UCSD-AML1 (cell line): ENCODE data around the gene PDAP1.

ENCODE experiments used
- DNase-seq: peaks from one replicate; lab custom pipeline; 2025; ENCODE audit not compliant: unreplicated experiment; lab: John Stamatoyannopoulos, UW

Gene PDAP1

DNA sequence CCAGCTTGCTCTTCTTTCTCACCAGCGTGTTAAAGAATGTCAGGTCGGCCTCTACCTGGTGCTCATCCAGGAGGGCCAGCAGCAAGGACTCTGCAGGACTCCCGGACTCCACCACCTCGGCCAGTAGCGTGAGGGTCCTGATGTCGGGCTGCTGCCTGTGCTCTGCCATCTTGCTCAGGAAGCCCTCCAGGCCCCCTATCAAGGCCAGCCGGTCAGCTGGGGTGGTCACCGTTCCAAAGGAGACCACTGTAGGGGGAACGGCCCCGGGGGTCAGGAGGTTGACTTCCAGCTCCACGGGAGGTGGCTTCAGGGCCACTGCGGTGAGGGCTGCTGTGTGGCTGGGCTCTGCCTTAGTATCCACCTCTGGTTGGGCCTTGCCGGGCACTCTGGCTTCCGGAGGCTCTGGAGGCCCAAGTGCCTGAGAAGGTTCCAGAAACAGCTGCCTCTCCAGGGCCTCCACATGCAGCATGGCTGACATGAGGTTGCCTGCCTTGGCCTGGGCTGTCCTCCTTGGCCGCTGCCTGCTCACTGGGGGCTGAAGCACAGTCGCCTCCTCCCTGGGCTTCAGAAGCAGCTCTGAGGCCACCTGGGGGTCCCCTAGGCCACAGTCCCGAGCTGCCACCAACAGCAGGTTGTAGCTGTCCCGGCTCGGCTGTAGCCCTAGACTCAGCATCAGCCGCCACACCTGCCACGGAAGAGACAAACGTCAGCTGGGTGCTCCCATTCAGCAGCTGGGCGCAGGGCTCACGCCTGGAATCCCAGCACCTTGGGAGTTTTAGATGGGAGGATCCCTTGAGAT, 16.7 kb upstream of the PDAP1 start:
- DNase-seq, result no peak

DNA sequence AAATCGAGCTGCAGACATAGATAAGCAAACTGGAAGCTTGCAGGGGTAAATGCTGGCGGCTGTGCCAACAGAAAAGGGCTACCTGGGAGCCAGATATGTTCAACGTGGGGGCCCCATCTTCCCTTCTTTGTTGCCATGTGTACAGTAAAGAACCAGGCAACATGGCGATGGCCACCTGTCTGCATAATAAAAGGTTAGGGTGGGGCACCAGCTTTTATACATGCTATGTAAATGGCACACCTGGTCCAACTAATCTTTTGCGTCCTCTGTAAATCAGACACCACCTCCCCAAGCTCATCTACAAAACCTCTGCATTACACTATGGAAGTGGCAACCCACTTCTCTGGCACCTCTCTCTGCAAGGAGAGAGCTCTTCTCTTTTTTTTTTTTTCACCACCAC, 14.2 kb upstream of the PDAP1 start:
- no peak for DNase-seq

DNA sequence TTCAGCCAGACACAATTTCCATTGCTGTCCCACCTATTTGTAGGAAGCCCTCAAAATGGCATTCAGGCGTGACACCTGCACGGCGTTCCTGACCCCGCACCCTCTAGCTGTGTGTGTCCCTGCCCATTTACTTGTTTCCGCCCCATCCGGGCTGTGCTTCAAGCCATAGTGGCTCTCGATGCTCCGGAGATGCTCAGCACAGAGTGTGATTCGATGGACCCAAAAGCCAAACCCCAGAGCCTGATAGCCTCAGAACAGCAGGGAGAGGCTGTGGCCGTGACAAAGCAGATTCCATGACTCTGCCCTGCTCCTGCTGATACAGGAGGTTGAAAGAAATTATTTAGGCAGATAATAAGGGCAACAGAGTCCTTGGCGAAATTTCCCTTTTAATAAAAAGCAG, 13.8 kb upstream of the PDAP1 start:
- DNase-seq, result no peak

- DNase-seq, result no peak
These were observed 12.6 kb upstream of the PDAP1 start for GRCh38 chr7:99420986-99421385.

DNA sequence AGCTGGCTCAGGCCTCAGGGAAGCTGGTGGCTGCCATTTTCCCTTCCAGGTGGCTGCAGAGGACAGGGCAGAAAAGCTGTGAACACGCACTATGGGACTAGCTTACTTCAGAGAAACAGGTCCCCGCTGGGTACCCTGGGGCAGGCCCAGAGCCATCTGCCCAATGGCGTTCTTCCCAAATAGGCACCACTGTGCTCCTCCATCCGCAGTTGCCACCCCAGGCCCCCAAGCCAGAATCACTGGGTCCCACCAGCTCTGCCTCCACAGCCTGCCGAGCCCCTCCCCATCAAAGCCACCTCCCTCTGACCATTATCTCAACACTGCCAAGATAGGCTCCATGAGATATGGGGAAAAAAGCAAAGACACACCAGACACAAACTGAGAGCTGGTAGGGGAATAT, 11.8 kb upstream of the PDAP1 start:
- DNase-seq, result no peak

DNA sequence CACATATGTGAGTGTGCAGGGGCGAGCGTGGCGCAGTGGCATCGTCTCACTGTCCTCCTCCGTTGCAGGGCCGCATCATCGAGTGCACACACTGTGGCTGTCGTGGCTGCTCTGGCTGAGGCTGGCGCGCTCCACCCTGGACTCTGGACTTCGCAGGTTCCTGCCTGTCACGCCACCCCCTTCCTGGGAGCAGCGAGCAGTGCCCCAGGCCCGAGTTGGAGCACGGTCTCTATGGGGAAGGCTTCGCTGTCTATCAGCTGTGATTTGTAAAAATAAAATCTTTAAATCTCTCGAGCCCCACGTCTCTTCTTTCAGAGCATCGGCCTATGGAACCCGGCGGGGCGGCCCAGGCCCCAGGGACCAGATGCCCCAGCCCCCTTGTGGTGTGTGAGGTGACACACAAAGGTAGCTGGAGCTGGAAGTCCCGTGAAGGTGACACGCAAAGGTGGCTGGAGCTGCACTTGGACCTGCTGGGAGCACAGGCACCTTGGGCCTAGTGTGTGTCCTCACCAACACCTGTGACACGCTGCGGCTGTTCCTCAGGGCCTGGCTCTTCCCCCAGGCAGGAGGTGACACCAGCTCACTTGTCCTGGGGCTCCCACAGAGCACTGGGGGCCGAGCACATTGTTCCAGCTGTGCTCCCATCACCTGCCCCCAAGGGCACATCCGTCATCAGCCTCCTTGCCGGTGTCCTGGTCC, 11.1 kb upstream of the PDAP1 start:
- DNase-seq, result no peak

GRCh38 chr7:99418260-99418659, 9.9 kb upstream of the PDAP1 start:
- no peak for DNase-seq

GRCh38 chr7:99415513-99416127, 7.2 kb upstream of the PDAP1 start:
- DNase-seq, result peak; percentile 16

DNA sequence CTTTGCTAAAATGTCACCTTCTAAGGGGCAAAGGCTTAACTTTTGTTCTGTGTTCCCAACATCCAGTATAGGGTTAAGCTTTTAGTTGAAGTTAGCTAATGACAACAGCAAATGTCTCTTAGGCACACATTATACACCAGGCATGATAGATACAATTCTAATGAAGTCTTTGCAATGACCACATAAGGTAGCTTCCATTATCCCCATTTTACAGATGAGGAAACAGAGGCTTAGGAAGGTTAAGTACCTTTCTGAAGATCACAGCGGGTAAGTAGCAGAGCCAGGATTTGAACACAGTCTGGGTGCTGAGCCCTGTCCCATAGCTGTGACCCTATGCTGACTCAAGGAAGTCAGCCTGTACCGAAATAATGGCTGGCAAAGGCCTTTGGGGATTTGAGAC, 2.2 kb upstream of the PDAP1 start:
- no peak for DNase-seq

DNA sequence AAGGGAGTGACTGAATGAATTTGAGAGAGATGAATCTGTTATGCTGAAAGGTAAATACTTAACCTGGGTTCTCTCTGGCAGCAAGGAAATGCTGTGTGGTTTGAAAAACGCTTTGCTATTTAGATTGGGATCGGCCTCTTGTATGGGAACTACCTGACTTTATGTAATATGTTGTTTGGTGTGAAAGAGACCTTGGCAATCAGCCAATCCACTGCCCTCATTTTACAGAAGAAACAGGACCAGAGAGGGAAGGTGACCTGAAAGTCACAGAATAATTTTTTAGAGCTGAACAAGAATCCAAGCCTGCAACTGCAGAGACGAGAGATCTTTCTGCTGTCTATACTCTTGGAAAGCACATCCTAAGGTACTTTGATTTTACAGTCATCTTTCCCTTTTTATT, 1.4 kb upstream of the PDAP1 start:
- no peak for DNase-seq

GRCh38 chr7:99409192-99409572, 785 bp upstream of the PDAP1 start:
- no peak for DNase-seq

DNA sequence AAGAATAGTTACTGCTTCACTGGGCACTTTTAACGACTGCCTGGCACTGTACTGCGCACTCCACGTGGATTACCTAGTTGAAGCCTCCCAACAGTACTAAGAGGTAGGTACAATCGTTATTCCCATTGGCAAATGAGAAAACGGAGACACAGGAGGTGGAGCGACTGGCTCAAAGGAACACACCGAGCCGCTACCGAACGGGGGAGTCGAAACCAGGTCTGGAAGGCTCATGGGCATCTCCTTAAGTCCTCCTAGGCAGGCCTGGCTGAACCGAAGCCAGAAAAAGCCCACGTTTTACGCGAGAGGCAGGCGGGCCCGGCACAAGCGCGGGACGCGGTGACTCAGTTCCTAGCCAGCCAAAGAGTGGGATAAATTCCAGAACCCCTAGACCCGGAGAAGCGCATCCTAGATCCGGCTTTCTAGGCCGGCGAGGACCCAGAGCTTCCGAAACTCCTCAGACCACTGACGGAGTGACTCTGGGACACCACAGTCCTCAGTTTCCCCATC, 472 bp downstream of the PDAP1 start:
- peak; percentile 26 for DNase-seq

DNA sequence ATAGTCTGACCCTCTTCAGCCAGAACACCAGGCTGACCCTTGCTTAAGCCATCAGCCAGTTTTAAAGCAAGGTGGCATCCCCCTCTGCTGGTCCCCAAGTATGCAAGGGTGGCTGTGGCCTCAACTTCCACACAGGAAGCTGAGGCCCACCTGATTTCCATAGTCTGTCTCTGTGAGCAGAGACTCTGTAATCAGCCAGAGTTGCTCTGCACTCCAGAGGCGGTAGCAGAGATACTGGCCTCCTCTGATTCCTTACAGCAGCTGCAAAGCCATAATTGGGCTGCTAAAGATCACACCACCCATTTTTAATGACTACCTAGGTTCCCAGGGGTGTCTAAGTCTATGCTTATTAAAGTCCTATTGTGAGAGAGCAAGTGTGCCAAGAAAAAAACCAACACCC, 1.8 kb downstream of the PDAP1 start:
- no peak for DNase-seq

GRCh38 chr7:99404977-99405320, 3.4 kb downstream of the PDAP1 start:
- no peak for DNase-seq

DNA sequence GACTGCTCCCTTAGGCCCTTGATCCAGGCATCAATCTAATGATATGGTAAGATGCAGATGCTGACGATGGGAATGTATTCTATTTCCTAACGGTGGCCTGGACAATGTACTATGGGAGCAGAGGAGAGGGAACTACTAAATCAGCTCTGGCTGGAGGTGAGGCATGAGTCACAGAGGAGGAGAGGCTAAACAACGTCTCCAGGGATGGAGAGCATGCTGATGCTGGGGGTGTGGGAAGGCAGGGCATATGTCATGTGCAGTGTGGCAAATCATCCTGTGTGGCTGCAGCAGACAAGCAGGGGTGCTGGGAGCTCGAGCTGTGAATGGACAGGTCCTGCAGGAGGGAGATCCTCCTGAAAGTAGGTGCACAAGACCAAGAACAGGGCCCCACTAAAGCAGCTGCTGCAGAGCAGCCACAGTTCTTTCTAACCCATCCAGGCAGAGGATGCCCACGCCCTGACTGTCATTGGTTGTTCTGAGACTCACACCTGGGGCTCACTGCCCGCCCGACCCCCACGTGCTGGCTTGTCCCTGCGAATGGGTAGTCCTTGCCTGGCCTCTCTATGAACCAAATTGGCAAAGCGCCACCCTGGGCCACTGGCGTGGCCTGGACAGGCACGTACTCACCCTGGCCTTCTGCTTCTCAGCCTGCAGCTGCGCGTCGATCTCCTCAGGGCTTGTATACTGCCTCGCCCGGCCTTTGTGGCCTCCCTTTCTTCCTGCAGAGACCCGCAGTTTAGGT, 4.0 kb downstream of the PDAP1 start:
- DNase-seq, result no peak

GRCh38 chr7:99403764-99404163, 4.6 kb downstream of the PDAP1 start:
- DNase-seq, result no peak

- no peak for DNase-seq
These were observed 5.5 kb downstream of the PDAP1 start for GRCh38 chr7:99402854-99403253.

GRCh38 chr7:99399597-99399996, 8.8 kb downstream of the PDAP1 start:
- DNase-seq, result no peak

DNA sequence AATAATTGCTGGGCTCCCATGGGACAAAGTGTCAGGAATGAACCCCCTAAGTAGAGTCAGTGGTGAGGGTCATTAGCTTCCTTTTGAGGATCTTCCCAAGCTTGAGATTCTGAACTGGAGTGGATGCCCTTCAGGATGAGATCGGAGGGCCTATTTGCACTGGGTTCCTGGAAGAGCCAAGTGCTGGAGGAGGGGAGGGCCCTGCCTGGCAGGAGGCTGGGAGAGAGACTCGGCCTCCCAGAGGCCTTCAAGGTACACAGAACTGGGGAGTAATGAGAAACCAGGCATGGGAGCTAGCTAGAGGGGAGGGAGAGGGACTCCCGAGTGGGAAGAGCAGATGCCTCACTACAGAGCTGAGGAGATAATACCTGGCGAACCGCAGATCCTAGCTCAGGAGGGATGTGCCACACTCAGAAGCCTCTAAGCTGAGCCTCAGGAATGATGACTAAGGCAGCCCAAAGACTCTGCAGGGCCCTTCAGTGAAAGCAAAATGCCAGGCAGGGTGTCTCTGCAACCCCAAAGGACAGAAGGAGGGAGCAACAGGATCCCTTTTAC, 9.4 kb downstream of the PDAP1 start:
- no peak for DNase-seq

- DNase-seq, result no peak
These were observed 11.0 kb downstream of the PDAP1 start for GRCh38 chr7:99397297-99397983.
